HepG2 (cell line): ENCODE results near the gene CCDC50. TPM values are rescaled to one million over a fixed set of nuclear protein-coding genes. Genes with fewer than 3 reads are reported as not detected.

ENCODE experiments used
- DRAP1 ChIP-seq: IDR thresholded peaks from 2 replicates; pipeline ENCODE4 v1.6.1; 2016; ENCODE audit warnings: missing genetic modification reagents, missing compliant biosample characterization
- FOXJ3 ChIP-seq: sonication (generic); formaldehyde crosslinking; IDR thresholded peaks from 2 replicates; pipeline ENCODE4 v1.4.0; 2020; ENCODE audit warnings: missing genetic modification reagents, mild to moderate bottlenecking, borderline replicate concordance
- FOXP1 ChIP-seq, 2 experiments: fragments of 450-650 bp in 1 of 2; IDR thresholded peaks; 2 replicates each; pipeline ENCODE4 v1.6.1; 2017 to 2018; ENCODE audit warnings: antibody characterized with exemption in 1 of 2
- HDAC1 ChIP-seq: sonication (generic); formaldehyde crosslinking; IDR thresholded peaks from 2 replicates; pipeline ENCODE4 v1.5.1; 2020; ENCODE audit warnings: mild to moderate bottlenecking, missing genetic modification reagents
- KAT8 ChIP-seq: IDR thresholded peaks from 2 replicates; pipeline ENCODE4 v1.6.1; 2016; ENCODE audit warnings: missing genetic modification reagents, missing compliant biosample characterization
- MAX ChIP-seq: IDR thresholded peaks from 2 replicates; pipeline ENCODE4 v1.6.1; 2012; ENCODE audit warnings: inconsistent platforms
- RARA ChIP-seq: IDR thresholded peaks from 2 replicates; pipeline ENCODE4 v1.6.1; 2016; ENCODE audit warnings: missing genetic modification reagents, missing compliant biosample characterization
- RFXANK ChIP-seq: IDR thresholded peaks from 2 replicates; pipeline ENCODE4 v1.6.1; 2016
- TFAP4 ChIP-seq: sonication (generic); IDR thresholded peaks from 2 replicates; pipeline ENCODE4 v1.6.1; 2016; ENCODE audit warnings: low read depth, borderline replicate concordance
- YEATS4 ChIP-seq: sonication (generic); formaldehyde crosslinking; IDR thresholded peaks from 2 replicates; pipeline ENCODE4 v1.4.0; 2020; ENCODE audit warnings: missing genetic modification reagents, borderline replicate concordance
- ZBTB39 ChIP-seq: sonication (generic); formaldehyde crosslinking; IDR thresholded peaks from 2 replicates; pipeline ENCODE4 v1.5.0; 2020; ENCODE audit warnings: missing genetic modification reagents
- ZBTB43 ChIP-seq: sonication (generic); formaldehyde crosslinking; conservative IDR thresholded peaks from 2 replicates; pipeline ENCODE4 v1.4.0; 2020; ENCODE audit warnings: missing genetic modification reagents
- ZMAT5 ChIP-seq: sonication (generic); formaldehyde crosslinking; IDR thresholded peaks from 2 replicates; pipeline ENCODE4 v1.5.0; 2020; ENCODE audit warnings: mild to moderate bottlenecking, low read depth, missing genetic modification reagents, borderline replicate concordance
- ZNF142 ChIP-seq: sonication (generic); formaldehyde crosslinking; IDR thresholded peaks from 2 replicates; pipeline ENCODE4 v1.4.0; 2020; ENCODE audit warnings: missing genetic modification reagents
- ZNF282 ChIP-seq: fragments of 450-650 bp; IDR thresholded peaks from 2 replicates; pipeline ENCODE4 v1.6.1; 2018; ENCODE audit not compliant: partially characterized antibody
- ZNF354B ChIP-seq: sonication (generic); formaldehyde crosslinking; IDR thresholded peaks from 2 replicates; pipeline ENCODE4 v1.8.0; 2022; ENCODE audit warnings: mild to moderate bottlenecking, missing genetic modification reagents
- ZNF7 ChIP-seq: IDR thresholded peaks from 2 replicates; pipeline ENCODE4 v1.6.1; 2016; ENCODE audit warnings: missing biosample characterization, missing genetic modification reagents
- ZNF879 ChIP-seq: sonication (generic); formaldehyde crosslinking; IDR thresholded peaks from 2 replicates; pipeline ENCODE4 v1.8.1; 2023; ENCODE audit warnings: missing genetic modification reagents
- polyA plus RNA-seq, 8 experiments: library from polyadenylated mRNA; depleted of rRNA in 3 of 8; stranded (reverse) in 7 of 8; unstranded in 1 of 8; fragments of >200 nt; fragmentation: Illumina TruSeq in 4 of 8; extraction: Trizol in 4 of 8; gene quantifications; 2 replicates each; pipeline versions ENCODE4 v1.2.1 to v1.2.3, GENCODE V29; 2011 to 2016; ENCODE audit warnings: low read depth in 4 of 8, missing spikeins in 1 of 8, mixed read lengths in 1 of 8; ENCODE audit not compliant: insufficient read depth in 1 of 8
- total RNA-seq, 5 experiments: library from RNA; depleted of rRNA; stranded (reverse); fragments of >200 nt; fragmentation: Illumina TruSeq; extraction: Trizol; gene quantifications; 2 replicates each; pipeline ENCODE4 v1.2.3, GENCODE V29; 2016; ENCODE audit warnings: low read depth in 1 of 5

CCDC50 gene
- total and polyA plus RNA-seq, 2 of the 13 experiments (the other 11 are each of a cell fraction or from before 2014, with no cell fraction given): 47.6 to 66.4 TPM

GRCh38 chr3:191353022-191353777, 24.0 kb downstream of the CCDC50 start (continued):
- no peak for TF ChIP-seq ZBTB39 (CRISPR knock-in tag)
- peak; percentile 82; the same call in 1 of the 2 replicates for TF ChIP-seq TFAP4
- TF ChIP-seq ZMAT5 (CRISPR knock-in tag): no peak
- TF ChIP-seq ZNF354B (CRISPR knock-in tag): no peak
- TF ChIP-seq YEATS4 (CRISPR knock-in tag): 0 out of 2 replicates have a peak, but pooled peaks have one; percentile 28
- TF ChIP-seq KAT8 (CRISPR knock-in tag): peak; percentile 14; the same call in 1 of the 2 replicates
- TF ChIP-seq FOXJ3 (CRISPR knock-in tag): 0 out of 2 replicates have a peak, but pooled peaks have one; percentile 24
- TF ChIP-seq FOXP1 (IDR thresholded peaks at IDR 0.05): no peak
- peak; percentile 19; the same call in 1 of the 2 replicates for TF ChIP-seq FOXP1 (CRISPR knock-in tag; IDR thresholded peaks at IDR 0.05)
- 0 out of 2 replicates have a peak, but pooled peaks have one; percentile 29 for TF ChIP-seq DRAP1
- TF ChIP-seq ZNF7: no peak
- no peak for TF ChIP-seq ZNF879 (CRISPR knock-in tag)
- TF ChIP-seq ZBTB43 (CRISPR knock-in tag): 0 out of 2 replicates have a peak, but pooled peaks have one; percentile 22
- no peak for TF ChIP-seq MAX
- TF ChIP-seq RFXANK (CRISPR knock-in tag): no peak
- TF ChIP-seq ZNF282: no peak
- 0 out of 2 replicates have a peak, but pooled peaks have one; percentile 11 for TF ChIP-seq HDAC1 (CRISPR knock-in tag)
- 0 out of 2 replicates have a peak, but pooled peaks have one; percentile 4 for TF ChIP-seq RARA (CRISPR knock-in tag)
- no peak for TF ChIP-seq ZNF142 (CRISPR knock-in tag)
